B cell (primary cell): ENCODE results near the gene VRTN. TPM values are rescaled to one million over a fixed set of nuclear protein-coding genes. Genes with fewer than 3 reads are reported as not detected.

Experiments used
- ATAC-seq: fragments of 200-7000 bp; cut with Tn5 transposase; one replicate; pipeline ENCODE4 v1.10.0; 2021; ENCODE audit warnings: low read depth, mild to moderate bottlenecking, moderate number of reproducible peaks, moderate library complexity
- CTCF ChIA-PET: fragments of 350-600 bp; sonication (Branson Sonifier 250); formaldehyde crosslinking; loops from one replicate; lab custom pipeline; 2021; ENCODE audit warnings: antibody characterized with exemption, inconsistent platforms; lab: Charles Lee
- POLR2A ChIA-PET: fragments of 350-600 bp; sonication (Branson Sonifier 250); formaldehyde crosslinking; loops from one replicate; lab custom pipeline; 2021; ENCODE audit warnings: antibody characterized with exemption; lab: Charles Lee
- DNase-seq: peaks from one replicate; pipeline ENCODE4 v3.0.0; 2013
- H2AFZ ChIP-seq: 2 replicates; pipeline ENCODE4 v1.6.1; 2012; ENCODE audit warnings: mild to moderate bottlenecking, low read depth, low read length; ENCODE audit not compliant: insufficient read depth, poor library complexity, severe bottlenecking
- H3K27ac ChIP-seq, 2 donors: 1 replicate in 1 of 2; 2 replicates in 1 of 2; pipeline ENCODE4 v1.5.1; 2012 to 2013; ENCODE audit warnings: low read length in 2 of 2, mild to moderate bottlenecking in 2 of 2, moderate library complexity in 1 of 2
- H3K27me3 ChIP-seq, 4 experiments: fragments of 200-600 bp in 1 of 4; sonication (generic) in 1 of 4; replicated peaks in 1 of 4; 1 replicate in 2 of 4; 2 replicates in 2 of 4; pipeline versions ENCODE4 v1.6.1 to v1.7.0; 2013 to 2016; ENCODE audit warnings: low read length in 3 of 4, mild to moderate bottlenecking in 2 of 4, mixed read lengths in 1 of 4, moderate library complexity in 1 of 4; ENCODE audit not compliant: insufficient read depth in 4 of 4, control insufficient read depth in 3 of 4; ENCODE audit errors: control extremely low read depth in 1 of 4
- H3K36me3 ChIP-seq, 2 experiments: replicated peaks in 1 of 2; 1 replicate in 1 of 2; 2 replicates in 1 of 2; pipeline versions ENCODE4 v1.6.1 to v1.7.1; 2013; ENCODE audit warnings: low read length in 1 of 2; ENCODE audit not compliant: insufficient read depth in 2 of 2, control insufficient read depth in 1 of 2; ENCODE audit errors: control extremely low read depth in 1 of 2, extremely low read depth in 1 of 2
- H3K4me1 ChIP-seq, 2 donors: fragments of 200-600 bp in 1 of 2; sonication (generic) in 1 of 2; 1 replicate in 1 of 2; 2 replicates in 1 of 2; pipeline versions ENCODE4 v1.5.1 to v1.6.1; 2013 to 2017; ENCODE audit warnings: low read length in 2 of 2; ENCODE audit not compliant: control insufficient read depth in 2 of 2, insufficient read depth in 2 of 2
- H3K4me2 ChIP-seq: replicated peaks from 2 replicates; pipeline ENCODE3; 2012; ENCODE audit warnings: mild to moderate bottlenecking, low read depth, low read length; ENCODE audit not compliant: poor library complexity, severe bottlenecking
- H3K4me3 ChIP-seq, 5 experiments: fragments of 200-600 bp in 1 of 5; sonication (generic) in 1 of 5; 1 replicate in 3 of 5; 2 replicates in 2 of 5; pipeline versions ENCODE4 v1.5.1 to v1.7.0; 2011 to 2016; ENCODE audit warnings: low read length in 4 of 5, mild to moderate bottlenecking in 4 of 5, low read depth in 2 of 5, control low read depth in 1 of 5, moderate library complexity in 1 of 5; ENCODE audit not compliant: insufficient read depth in 1 of 5; ENCODE audit errors: control extremely low read depth in 1 of 5, extremely low read depth in 1 of 5
- H3K79me2 ChIP-seq: fragments of 200-600 bp; sonication (generic); one replicate; pipeline ENCODE4 v1.6.0; 2016; ENCODE audit warnings: low read length; ENCODE audit not compliant: control insufficient read depth, insufficient read depth
- H3K9ac ChIP-seq: fragments of 200-600 bp; sonication (generic); 2 replicates; pipeline ENCODE4 v1.6.1; 2017; ENCODE audit warnings: mild to moderate bottlenecking, low read length, moderate library complexity
- H3K9me3 ChIP-seq, 3 donors: one replicate each; pipeline versions ENCODE4 v1.6.1 to v1.7.1; 2013; ENCODE audit warnings: low read length in 2 of 3; ENCODE audit not compliant: control insufficient read depth in 2 of 3, insufficient read depth in 1 of 3; ENCODE audit errors: control extremely low read depth in 1 of 3
- H4K20me1 ChIP-seq: 2 replicates; pipeline ENCODE4 v1.6.0; 2012; ENCODE audit warnings: mild to moderate bottlenecking, low read length; ENCODE audit not compliant: insufficient read depth, control insufficient read depth, poor library complexity, severe bottlenecking
- H3K27ac Mint-ChIP-seq: one replicate; pipeline ENCODE4 v1.8.0; 2021; ENCODE audit warnings: mixed read lengths
- H3K27me3 Mint-ChIP-seq: one replicate; pipeline ENCODE4 v1.8.0; 2021; ENCODE audit warnings: mixed read lengths
- H3K4me1 Mint-ChIP-seq: one replicate; pipeline ENCODE4 v1.8.0; 2021; ENCODE audit warnings: mixed read lengths
- H3K4me3 Mint-ChIP-seq: one replicate; pipeline ENCODE4 v1.8.0; 2021; ENCODE audit warnings: mixed read lengths
- H3K9me3 Mint-ChIP-seq: one replicate; pipeline ENCODE4 v1.8.0; 2022; ENCODE audit warnings: mixed read lengths; ENCODE audit not compliant: insufficient read depth
- EZH2 ChIP-seq: IDR thresholded peaks from 2 replicates; pipeline ENCODE4 v1.6.1; 2012; ENCODE audit warnings: borderline replicate concordance, low read depth, mild to moderate bottlenecking, moderate library complexity, low read length; ENCODE audit not compliant: insufficient read depth, poor library complexity, severe bottlenecking
- whole genome bisulfite sequencing: methylation state at CpG from one replicate; pipeline ENCODE4 v1.1.5; 2013; ENCODE audit warnings: missing lambda C conversion rate; ENCODE audit not compliant: insufficient coverage; 5-methylcytosine and 5-hydroxymethylcytosine counted together
- intact Hi-C: fragments of 100-400 bp; cut with micrococcal nuclease; formaldehyde crosslinking; loops from one replicate; pipeline ENCODE4 v1.10.0; 2022
- polyA plus RNA-seq: library from polyadenylated mRNA; depleted of rRNA; stranded (reverse); fragments of >200 nt; gene quantifications from 2 replicates; pipeline ENCODE4 v1.2.3, GENCODE V29; 2012
- total RNA-seq, 2 donors: library from RNA; stranded (reverse); fragments of 120-200 nt in 1 of 2; gene quantifications; 1 replicate in 1 of 2; 2 replicates in 1 of 2; pipeline versions ENCODE4 v1.2.3 to v1.2.4, GENCODE V29; 2013 to 2022
- TF ChIP-seq, protein P1 (sequence below): fragments of 200-600 bp; IDR thresholded peaks from one replicate; pipeline ENCODE4 v1.8.0; 2022; ENCODE audit warnings: antibody characterized with exemption, mild to moderate bottlenecking

The VRTN gene
- total and polyA plus RNA-seq, 2 donors (not counting 1 experiment from before 2014, with no cell fraction given) = not detected

DNA sequence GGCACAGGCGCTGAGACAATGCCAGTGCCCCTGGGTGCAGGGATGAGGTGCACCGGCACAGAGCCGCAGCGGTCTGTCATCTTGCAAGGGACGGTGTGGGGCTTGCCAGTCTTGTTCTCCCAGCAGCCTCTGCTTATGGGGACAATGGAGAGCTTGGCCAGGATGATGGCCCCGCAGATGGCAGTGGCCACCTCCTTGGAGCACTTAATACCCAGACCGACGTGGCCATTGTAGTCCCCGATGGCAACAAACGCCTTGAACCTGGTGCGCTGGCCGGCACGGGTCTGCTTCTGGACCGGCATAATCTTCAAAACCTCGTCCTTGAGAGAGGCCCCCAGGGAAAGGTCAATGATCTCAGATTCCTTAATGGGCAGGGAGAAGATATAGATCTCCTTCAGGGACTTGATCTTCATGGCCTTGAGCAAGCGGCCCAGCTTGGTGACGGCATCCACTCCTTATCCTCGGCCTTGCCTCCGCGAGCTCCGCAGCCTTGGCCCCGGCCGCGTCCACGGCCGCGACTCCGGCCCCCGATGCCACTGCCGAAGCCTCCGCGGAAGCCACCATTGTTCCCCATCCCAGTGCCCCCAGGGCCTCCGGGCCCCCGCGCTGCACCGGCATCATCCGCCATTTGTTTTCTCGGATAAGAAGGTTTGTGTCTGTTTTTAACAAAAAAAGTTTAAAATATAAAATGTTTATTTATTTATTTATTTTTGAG, 29.9 kb downstream of the VRTN start:
- Mint-ChIP-seq H3K27ac (no peak overlapping the region), H3K9me3 (no peaks in the 10 kb centered on the region), H3K4me3 (no peak overlapping the region), H3K4me1 (no peaks in the 10 kb centered on the region), H3K27me3 (peaks cover 6% of the 10 kb centered on the region)
- WGBS = over 99% methylated on average over 26 of the region's 38 CpGs
- no peaks in the 10 kb centered on the region for H3K36me3 ChIP-seq
- DNase-seq = no peak
- H3K4me2 ChIP-seq = no peak overlapping the region
- H2AFZ ChIP-seq = no peak overlapping the region
- H3K4me3 ChIP-seq = no peak overlapping the region
- no peaks in the 10 kb centered on the region for H3K4me1 ChIP-seq
- POLR2A ChIA-PET = no interaction called here
- H4K20me1 ChIP-seq = no peaks in the 10 kb centered on the region
- H3K9me3 ChIP-seq = no peaks in the 10 kb centered on the region
- no peak for ATAC-seq
- intact Hi-C loops = no loop called here
- H3K27me3 ChIP-seq = no peaks in the 10 kb centered on the region
- no peak overlapping the region for H3K27ac ChIP-seq
- no peaks in the 10 kb centered on the region for H3K79me2 ChIP-seq
- TF ChIP-seq, protein P1, sequence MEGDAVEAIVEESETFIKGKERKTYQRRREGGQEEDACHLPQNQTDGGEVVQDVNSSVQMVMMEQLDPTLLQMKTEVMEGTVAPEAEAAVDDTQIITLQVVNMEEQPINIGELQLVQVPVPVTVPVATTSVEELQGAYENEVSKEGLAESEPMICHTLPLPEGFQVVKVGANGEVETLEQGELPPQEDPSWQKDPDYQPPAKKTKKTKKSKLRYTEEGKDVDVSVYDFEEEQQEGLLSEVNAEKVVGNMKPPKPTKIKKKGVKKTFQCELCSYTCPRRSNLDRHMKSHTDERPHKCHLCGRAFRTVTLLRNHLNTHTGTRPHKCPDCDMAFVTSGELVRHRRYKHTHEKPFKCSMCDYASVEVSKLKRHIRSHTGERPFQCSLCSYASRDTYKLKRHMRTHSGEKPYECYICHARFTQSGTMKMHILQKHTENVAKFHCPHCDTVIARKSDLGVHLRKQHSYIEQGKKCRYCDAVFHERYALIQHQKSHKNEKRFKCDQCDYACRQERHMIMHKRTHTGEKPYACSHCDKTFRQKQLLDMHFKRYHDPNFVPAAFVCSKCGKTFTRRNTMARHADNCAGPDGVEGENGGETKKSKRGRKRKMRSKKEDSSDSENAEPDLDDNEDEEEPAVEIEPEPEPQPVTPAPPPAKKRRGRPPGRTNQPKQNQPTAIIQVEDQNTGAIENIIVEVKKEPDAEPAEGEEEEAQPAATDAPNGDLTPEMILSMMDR = no peak
- TF ChIP-seq EZH2 = no peak
- no peak overlapping the region for H3K9ac ChIP-seq
- CTCF ChIA-PET = no interaction called here

- H3K4me2 ChIP-seq = no peak overlapping the region
- H3K4me3 Mint-ChIP-seq = no peak overlapping the region
- ChIA-PET POLR2A (interaction anchor here (0.7 kb wide), 1 partner anchor 105 kb away, joined by 4 read pairs; no protein-coding TSS in a partner anchor), CTCF (no interaction called here)
- H3K9me3 Mint-ChIP-seq = no peaks in the 10 kb centered on the region
- ATAC-seq (no peak), DNase-seq (no peak)
- no peaks in the 10 kb centered on the region for H3K27me3 ChIP-seq
- no peak overlapping the region for H3K27ac Mint-ChIP-seq
- intact Hi-C loops = no loop called here
- 97% methylated on average over 5 of the region's 9 CpGs for WGBS
- H3K9ac ChIP-seq = no peak overlapping the region
- TF ChIP-seq EZH2 = no peak
- TF ChIP-seq, protein P1 = no peak
- H3K9me3 ChIP-seq = no peaks in the 10 kb centered on the region
- H3K27me3 Mint-ChIP-seq = peaks cover 6% of the 10 kb centered on the region
- H3K4me3 ChIP-seq = no peak overlapping the region
- H3K4me1 ChIP-seq = no peaks in the 10 kb centered on the region
- no peaks in the 10 kb centered on the region for H4K20me1 ChIP-seq
- H3K4me1 Mint-ChIP-seq = no peaks in the 10 kb centered on the region
- no peaks in the 10 kb centered on the region for H3K36me3 ChIP-seq
- no peaks in the 10 kb centered on the region for H3K79me2 ChIP-seq
- no peak overlapping the region for H3K27ac ChIP-seq
- no peak overlapping the region for H2AFZ ChIP-seq
Measured at GRCh38 chr14:74380172-74380571, 31.9 kb downstream of the VRTN start.
